SK-N-SH (cell line): ENCODE results near the gene NDUFS7. TPM values are rescaled to one million over a fixed set of nuclear protein-coding genes. Genes with fewer than 3 reads are reported as not detected.
A peak's percentile ranks its signal among the peaks of the same experiment; 100 is the strongest.

Experiments used
- CTCF ChIA-PET: fragments of 300-600, 350-600 bp; formaldehyde crosslinking; extraction: SDS; loops from one replicate; lab custom pipeline; 2021; lab: Yijun Ruan, JAX
- POLR2A ChIA-PET: fragments of 350-600 bp; sonication (Branson Sonifier 250); formaldehyde crosslinking; extraction: SDS; loops from one replicate; lab custom pipeline; 2020; ENCODE audit warnings: antibody characterized with exemption, inconsistent platforms; lab: Yijun Ruan, JAX
- DNase-seq: peaks from one replicate; pipeline ENCODE4 v3.0.0; 2012
- H2AFZ ChIP-seq: fragments of 200-600 bp; sonication (generic); 2 replicates; pipeline ENCODE4 v1.8.1; 2016; ENCODE audit warnings: antibody characterized with exemption, mild to moderate bottlenecking, low read depth
- H3F3A ChIP-seq: fragments of 200-600 bp; sonication (generic); replicated peaks from 2 replicates; pipeline ENCODE3; 2016; ENCODE audit warnings: antibody characterized with exemption, mild to moderate bottlenecking; ENCODE audit not compliant: insufficient read depth
- H3K27ac ChIP-seq, 2 experiments: fragments of 200-500 bp in 1 of 2; fragments of 200-600 bp in 1 of 2; sonication (Bioruptor generic) in 1 of 2; sonication (generic), shearing (Covaris generic) in 1 of 2; 2 replicates each; pipeline versions ENCODE4 v1.5.1 to v1.6.1; 2014 to 2016; ENCODE audit warnings: low read depth in 2 of 2, inconsistent platforms in 1 of 2, low read length in 1 of 2, mild to moderate bottlenecking in 1 of 2, mixed read lengths in 1 of 2
- H3K27me3 ChIP-seq: fragments of 200-600 bp; sonication (generic), shearing (Covaris generic); 2 replicates; pipeline ENCODE4 v1.6.1; 2016; ENCODE audit warnings: mixed run types; ENCODE audit not compliant: insufficient read depth
- H3K36me3 ChIP-seq, 2 experiments: fragments of 200-500 bp in 1 of 2; fragments of 200-600 bp in 1 of 2; sonication (Bioruptor generic) in 1 of 2; sonication (generic) in 1 of 2; replicated peaks in 1 of 2; 2 replicates each; pipeline versions ENCODE3 to v1.5.1; 2014 to 2016; ENCODE audit warnings: low read length in 1 of 2, mild to moderate bottlenecking in 1 of 2; ENCODE audit not compliant: insufficient read depth in 2 of 2, control insufficient read depth in 1 of 2
- H3K4me1 ChIP-seq, 2 experiments: fragments of 200-500 bp in 1 of 2; fragments of 200-600 bp in 1 of 2; sonication (Bioruptor generic) in 1 of 2; sonication (generic), shearing (Covaris generic) in 1 of 2; 2 replicates each; pipeline versions ENCODE4 v1.5.1 to v1.6.1; 2014 to 2016; ENCODE audit warnings: low read depth in 1 of 2, low read length in 1 of 2, mixed run types in 1 of 2; ENCODE audit not compliant: insufficient read depth in 2 of 2, control insufficient read depth in 1 of 2
- H3K4me2 ChIP-seq: fragments of 200-600 bp; sonication (generic), shearing (Covaris generic); 2 replicates; pipeline ENCODE4 v1.6.1; 2017; ENCODE audit warnings: mixed run types
- H3K4me3 ChIP-seq, 2 experiments: fragments of 200-500 bp in 1 of 2; fragments of 200-600 bp in 1 of 2; sonication (Bioruptor generic) in 1 of 2; sonication (generic), shearing (Covaris generic) in 1 of 2; 2 replicates each; pipeline versions ENCODE4 v1.5.1 to v1.8.1; 2014 to 2016; ENCODE audit warnings: low read depth in 2 of 2, inconsistent platforms in 1 of 2, low read length in 1 of 2, mild to moderate bottlenecking in 1 of 2, mixed read lengths in 1 of 2, moderate library complexity in 1 of 2
- H3K79me2 ChIP-seq: fragments of 200-600 bp; sonication (generic); 2 replicates; pipeline ENCODE4 v1.8.1; 2017; ENCODE audit warnings: mild to moderate bottlenecking; ENCODE audit not compliant: insufficient read depth
- H3K9ac ChIP-seq: fragments of 200-600 bp; sonication (generic); 2 replicates; pipeline ENCODE4 v1.6.1; 2017; ENCODE audit warnings: mixed run types
- H3K9me2 ChIP-seq: fragments of 200-600 bp; sonication (generic); 2 replicates; pipeline ENCODE4 v1.6.1; 2017; ENCODE audit warnings: mixed run types
- H3K9me3 ChIP-seq: fragments of 200-600 bp; sonication (generic); 2 replicates; pipeline ENCODE4 v1.6.1; 2017; ENCODE audit warnings: mixed run types, mild to moderate bottlenecking, moderate library complexity
- H4K20me1 ChIP-seq: fragments of 200-600 bp; sonication (generic); 2 replicates; pipeline ENCODE4 v1.6.1; 2017; ENCODE audit warnings: mild to moderate bottlenecking, mixed run types; ENCODE audit not compliant: insufficient read depth
- CHD2 ChIP-seq: fragments of 150-350 bp; IDR thresholded peaks from 2 replicates; pipeline ENCODE4 v1.6.1; 2018; ENCODE audit warnings: low read length; ENCODE audit not compliant: partially characterized antibody
- CTCF ChIP-seq: fragments of 200-600 bp; sonication (generic); IDR thresholded peaks from 2 replicates; pipeline ENCODE4 v1.6.1; 2017; ENCODE audit warnings: antibody characterized with exemption, mild to moderate bottlenecking, moderate library complexity
- ELF1 ChIP-seq: IDR thresholded peaks from 2 replicates; pipeline ENCODE4 v1.4.0; 2012
- FOXJ3 ChIP-seq: sonication (generic); formaldehyde crosslinking; IDR thresholded peaks from 2 replicates; pipeline ENCODE4 v1.5.1; 2020; ENCODE audit warnings: mild to moderate bottlenecking, missing genetic modification reagents
- IRF3 ChIP-seq: fragments of 150-350 bp; IDR thresholded peaks from 2 replicates; pipeline ENCODE4 v1.6.1; 2016; ENCODE audit warnings: mild to moderate bottlenecking, low read depth, low read length
- MXI1 ChIP-seq: IDR thresholded peaks from 2 replicates; pipeline ENCODE4 v1.6.1; 2012; ENCODE audit warnings: mild to moderate bottlenecking, low read depth, low read length, improper control_type of control experiment
- NFIC ChIP-seq: IDR thresholded peaks from 2 replicates; pipeline ENCODE4 v1.4.0; 2012; ENCODE audit warnings: borderline replicate concordance
- NRF1 ChIP-seq: IDR thresholded peaks from 2 replicates; pipeline ENCODE4 v1.6.1; 2012; ENCODE audit warnings: low read depth, mild to moderate bottlenecking, low read length
- POLR2AphosphoS5 ChIP-seq: IDR thresholded peaks from 2 replicates; pipeline ENCODE4 v1.6.1; 2012; ENCODE audit warnings: low read depth, low read length
- RCOR1 ChIP-seq: fragments of 150-350 bp; IDR thresholded peaks from 2 replicates; pipeline ENCODE4 v1.6.1; 2017; ENCODE audit warnings: antibody characterized with exemption, low read length
- TCF12 ChIP-seq: IDR thresholded peaks from 2 replicates; pipeline ENCODE4 v1.4.0; 2012
- ZBTB33 ChIP-seq: IDR thresholded peaks from 2 replicates; pipeline ENCODE4 v1.4.0; 2012; ENCODE audit warnings: low read depth, borderline replicate concordance
- WGBS: methylation state at CpG from one replicate; pipeline ENCODE4 v1.1.6; 2017; ENCODE audit warnings: low lambda C conversion rate; 5-methylcytosine and 5-hydroxymethylcytosine counted together
- polyA plus RNA-seq, 3 experiments: library from polyadenylated mRNA; depleted of rRNA; stranded (reverse); fragments of >200 nt; gene quantifications; 2 replicates each; pipeline ENCODE4 v1.2.3, GENCODE V29; 2012

Gene NDUFS7
- polyA plus RNA-seq, 1 of the 3 experiments (the other 2 are of a cell fraction): 66.4 TPM

GRCh38 chr19:1399745-1400144, 16.0 kb downstream of the NDUFS7 start:
- Histone ChIP-seq H3K9me2 (no peaks in the 10 kb centered on the region), H3K4me3 (no peak overlapping the region), H3K27me3 (no peaks in the 10 kb centered on the region), H3K4me1 (peaks cover 0 to 6% of the 10 kb centered on the region in 2 experiments; a peak in 1 of 4 replicates), H4K20me1 (no peaks in the 10 kb centered on the region), H2AFZ (no peak overlapping the region), H3K4me2 (peak overlapping the region; percentile 99; the same call in 1 of the 2 replicates), H3K9me3 (no peaks in the 10 kb centered on the region), H3K79me2 (peaks cover 12% of the 10 kb centered on the region; the same call in 1 of the 2 replicates), H3F3A (peaks cover 4% of the 10 kb centered on the region), H3K9ac (no peak overlapping the region), H3K27ac (no peak overlapping the region), H3K36me3 (no peaks in the 10 kb centered on the region)
- DNase-seq: no peak
- no peak for TF ChIP-seq CHD2
- no peak for TF ChIP-seq IRF3
- CTCF ChIA-PET: no interaction called here
- POLR2A ChIA-PET: no interaction called here
- 98% methylated on average over 7 of the region's 15 CpGs for WGBS

- Histone ChIP-seq H3K4me1 (peaks cover 0 to 6% of the 10 kb centered on the region in 2 experiments; a peak in 1 of 4 replicates), H3K9me3 (no peaks in the 10 kb centered on the region), H3K4me2 (peak overlapping the region; percentile 99), H3K36me3 (no peaks in the 10 kb centered on the region), H2AFZ (peak overlapping the region; percentile 65; the same call in 1 of the 2 replicates), H3K27ac (peak overlapping the region in 1 of 2 experiments; percentile 51; a peak in 1 of 4 replicates), H3K4me3 (peak overlapping the region; percentile 75 to 79), H3K27me3 (no peaks in the 10 kb centered on the region), H3K79me2 (peaks cover 12% of the 10 kb centered on the region; the same call in 1 of the 2 replicates), H3K9me2 (no peaks in the 10 kb centered on the region), H3K9ac (peak overlapping the region; percentile 62), H3F3A (peaks cover 7% of the 10 kb centered on the region), H4K20me1 (no peaks in the 10 kb centered on the region)
- CTCF ChIA-PET: interaction anchor here (0.7 to 1.2 kb wide), 2 partner anchors 89 to 125 kb away, joined by 3 to 4 read pairs; no protein-coding TSS in a partner anchor
- 52% methylated on average over 12 of the region's 36 CpGs for WGBS
- TF ChIP-seq RCOR1 (peak; percentile 62), FOXJ3 (CRISPR knock-in tag) (no peak)
- peak; percentile 82 for DNase-seq
- POLR2A ChIA-PET: no interaction called here
Observed at GRCh38 chr19:1400281-1401137, 16.8 kb downstream of the NDUFS7 start.

GRCh38 chr19:1401138-1401888, 17.6 kb downstream of the NDUFS7 start, which contains the start of gene GAMT:
GAMT (minus strand) TSS chr19:1401542; CDS start chr19:1401476, 66 bp downstream.
- Histone ChIP-seq H4K20me1 (no peaks in the 10 kb centered on the region), H3K4me2 (peak within 1 kb of the TSS; percentile 99), H3K27me3 (no peaks in the 10 kb centered on the region), H3K36me3 (no peaks in the 10 kb centered on the region), H3K9me2 (no peaks in the 10 kb centered on the region), H3K9ac (peak within 1 kb of the TSS; percentile 65), H3K4me3 (peak within 1 kb of the TSS; percentile 75 to 79), H3K27ac (peak within 1 kb of the TSS in 1 of 2 experiments; percentile 51; a peak in 1 of 4 replicates), H3F3A (peaks cover 13% of the 10 kb centered on the region), H3K9me3 (no peaks in the 10 kb centered on the region), H3K79me2 (peaks cover 12% of the 10 kb centered on the region; the same call in 1 of the 2 replicates), H3K4me1 (peaks cover 0 to 6% of the 10 kb centered on the region in 2 experiments; a peak in 1 of 4 replicates), H2AFZ (peak within 1 kb of the TSS; percentile 93; the same call in 1 of the 2 replicates)
- TF ChIP-seq CHD2 (peak; percentile 82), MXI1 (peak; percentile 55), TCF12 (no peak), POLR2AphosphoS5 (peak; percentile 36; the same call in 1 of the 2 replicates), CTCF (peak; percentile 65), NRF1 (peak; percentile 11; the same call in 1 of the 2 replicates), NFIC (no peak), ELF1 (no peak), ZBTB33 (peak; percentile 30; the same call in 1 of the 2 replicates)
- ChIA-PET CTCF (interaction anchor here (0.7 to 1.3 kb wide), 3 partner anchors 90 to 126 kb away, joined by 3 to 8 read pairs (median 4); no protein-coding TSS in a partner anchor), POLR2A (no interaction called here)
- 13% methylated on average over 8 of the region's 87 CpGs for WGBS
- DNase-seq: peak; percentile 98
